Measurements from ENCODE around the gene SLC44A4. TPM values are rescaled to one million over a fixed set of nuclear protein-coding genes. Genes with fewer than 3 reads are reported as not detected.

Gene SLC44A4
- total RNA-seq, 1 experiment from 2014 or later: 3.1 TPM

GRCh38 chr6:31834367-31835250 lies 44.2 kb downstream of the SLC44A4 start (continued):
- TF ChIP-seq FOXK1 (CRISPR knock-in tag; IDR thresholded peaks at IDR 0.05): no peak; the same call in 1 of the 2 replicates
- no peak for TF ChIP-seq RELA (CRISPR knock-in tag; IDR thresholded peaks at IDR 0.05; ENCODE audit: borderline replicate concordance)
- no peak for TF ChIP-seq ATF1 (CRISPR knock-in tag; IDR thresholded peaks at IDR 0.05)
- TF ChIP-seq PREB (CRISPR knock-in tag; IDR thresholded peaks at IDR 0.05; ENCODE audit: borderline replicate concordance): 0 out of 2 replicates have a peak, but pooled peaks have one; percentile 24
- TF ChIP-seq AR (CRISPR knock-in tag; IDR thresholded peaks at IDR 0.05): no peak
- TF ChIP-seq KAT7 (CRISPR knock-in tag; IDR thresholded peaks at IDR 0.05; ENCODE audit: borderline replicate concordance): peak; percentile 43; the same call in 1 of the 2 replicates
- peak; percentile 83; the same call in 1 of the 2 replicates for TF ChIP-seq EMX1 (CRISPR knock-in tag; IDR thresholded peaks at IDR 0.05)
- 0 out of 2 replicates have a peak, but pooled peaks have one; percentile 47 for TF ChIP-seq FOXP4 (CRISPR knock-in tag; IDR thresholded peaks at IDR 0.05)
- TF ChIP-seq USF1 (CRISPR knock-in tag; IDR thresholded peaks at IDR 0.05): no peak; the same call in 1 of the 2 replicates
- no peak for TF ChIP-seq CTCF (IDR thresholded peaks at IDR 0.05)
- peak; percentile 59; the same call in 1 of the 2 replicates for TF ChIP-seq TEAD1 (CRISPR knock-in tag; IDR thresholded peaks at IDR 0.05)
- no peak for TF ChIP-seq ZNF263 (CRISPR knock-in tag; IDR thresholded peaks at IDR 0.05; ENCODE audit: low read depth)
- no peak for TF ChIP-seq ATF2 (CRISPR knock-in tag; IDR thresholded peaks at IDR 0.05; ENCODE audit: borderline replicate concordance, low read depth)
- no peak; the same call in 1 of the 2 replicates for TF ChIP-seq SP1 (CRISPR knock-in tag; conservative IDR thresholded peaks at IDR 0.05)
- no peak; the same call in 1 of the 2 replicates for TF ChIP-seq ZNF232 (CRISPR knock-in tag; IDR thresholded peaks at IDR 0.05)
- TF ChIP-seq E2F5 (CRISPR knock-in tag; IDR thresholded peaks at IDR 0.05): peak; percentile 58; the same call in 1 of the 2 replicates
- no peak for TF ChIP-seq SMAD3 (CRISPR knock-in tag; IDR thresholded peaks at IDR 0.05; ENCODE audit: borderline replicate concordance)
- no peak for TF ChIP-seq GRHL2 (CRISPR knock-in tag; IDR thresholded peaks at IDR 0.05; ENCODE audit: insufficient replicate concordance, severe bottlenecking)
- TF ChIP-seq TCF7 (CRISPR knock-in tag; IDR thresholded peaks at IDR 0.05; ENCODE audit: low read depth): no peak
- no peak for TF ChIP-seq CDX4 (CRISPR knock-in tag; IDR thresholded peaks at IDR 0.05; ENCODE audit: borderline replicate concordance)
- no peak for TF ChIP-seq FOXJ3 (CRISPR knock-in tag; IDR thresholded peaks at IDR 0.05; ENCODE audit: borderline replicate concordance)
- no peak for TF ChIP-seq TP53 (CRISPR knock-in tag; IDR thresholded peaks at IDR 0.05)
- no peak for TF ChIP-seq OVOL2 (CRISPR knock-in tag; IDR thresholded peaks at IDR 0.05; ENCODE audit: borderline replicate concordance)
- TF ChIP-seq ZNF219 (CRISPR knock-in tag; IDR thresholded peaks at IDR 0.05; ENCODE audit: borderline replicate concordance): no peak; the same call in 1 of the 2 replicates

All from WTC11 (cell line).